Choroid plexus epithelial cell (primary cell): ENCODE measurements around the gene SRGAP1.

Source experiments
- DNase-seq: peaks from one replicate; pipeline ENCODE4 v3.0.0-alpha.2; 2010; ENCODE audit warnings: low read depth
- H3K4me3 ChIP-seq: 2 replicates; pipeline ENCODE4 v1.5.1; 2011; ENCODE audit warnings: low read depth, mild to moderate bottlenecking, control low read depth, low read length, moderate library complexity
- TF ChIP-seq, protein P1 (sequence below): conservative IDR thresholded peaks from 2 replicates; pipeline ENCODE4 v1.5.1; 2011; ENCODE audit warnings: low read depth, mild to moderate bottlenecking, control low read depth, inconsistent platforms, low read length, moderate library complexity

SRGAP1 gene

DNA sequence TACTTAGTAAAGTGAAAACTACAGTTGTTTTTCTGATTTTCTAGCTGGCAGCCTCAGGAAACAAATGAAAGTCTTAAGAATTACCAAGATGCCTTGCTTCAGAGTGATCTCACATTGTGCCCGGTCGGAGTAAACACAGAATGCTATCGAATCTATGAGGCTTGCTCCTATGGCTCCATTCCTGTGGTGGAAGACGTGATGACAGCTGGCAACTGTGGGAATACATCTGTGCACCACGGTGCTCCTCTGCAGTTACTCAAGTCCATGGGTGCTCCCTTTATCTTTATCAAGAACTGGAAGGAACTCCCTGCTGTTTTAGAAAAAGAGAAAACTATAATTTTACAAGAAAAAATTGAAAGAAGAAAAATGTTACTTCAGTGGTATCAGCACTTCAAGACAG, 35.9 kb upstream of the SRGAP1 start:
- TF ChIP-seq, protein P1, sequence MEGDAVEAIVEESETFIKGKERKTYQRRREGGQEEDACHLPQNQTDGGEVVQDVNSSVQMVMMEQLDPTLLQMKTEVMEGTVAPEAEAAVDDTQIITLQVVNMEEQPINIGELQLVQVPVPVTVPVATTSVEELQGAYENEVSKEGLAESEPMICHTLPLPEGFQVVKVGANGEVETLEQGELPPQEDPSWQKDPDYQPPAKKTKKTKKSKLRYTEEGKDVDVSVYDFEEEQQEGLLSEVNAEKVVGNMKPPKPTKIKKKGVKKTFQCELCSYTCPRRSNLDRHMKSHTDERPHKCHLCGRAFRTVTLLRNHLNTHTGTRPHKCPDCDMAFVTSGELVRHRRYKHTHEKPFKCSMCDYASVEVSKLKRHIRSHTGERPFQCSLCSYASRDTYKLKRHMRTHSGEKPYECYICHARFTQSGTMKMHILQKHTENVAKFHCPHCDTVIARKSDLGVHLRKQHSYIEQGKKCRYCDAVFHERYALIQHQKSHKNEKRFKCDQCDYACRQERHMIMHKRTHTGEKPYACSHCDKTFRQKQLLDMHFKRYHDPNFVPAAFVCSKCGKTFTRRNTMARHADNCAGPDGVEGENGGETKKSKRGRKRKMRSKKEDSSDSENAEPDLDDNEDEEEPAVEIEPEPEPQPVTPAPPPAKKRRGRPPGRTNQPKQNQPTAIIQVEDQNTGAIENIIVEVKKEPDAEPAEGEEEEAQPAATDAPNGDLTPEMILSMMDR, result no peak
- DNase-seq, result peak; percentile 99
- H3K4me3 ChIP-seq, result no peak overlapping the region

DNA sequence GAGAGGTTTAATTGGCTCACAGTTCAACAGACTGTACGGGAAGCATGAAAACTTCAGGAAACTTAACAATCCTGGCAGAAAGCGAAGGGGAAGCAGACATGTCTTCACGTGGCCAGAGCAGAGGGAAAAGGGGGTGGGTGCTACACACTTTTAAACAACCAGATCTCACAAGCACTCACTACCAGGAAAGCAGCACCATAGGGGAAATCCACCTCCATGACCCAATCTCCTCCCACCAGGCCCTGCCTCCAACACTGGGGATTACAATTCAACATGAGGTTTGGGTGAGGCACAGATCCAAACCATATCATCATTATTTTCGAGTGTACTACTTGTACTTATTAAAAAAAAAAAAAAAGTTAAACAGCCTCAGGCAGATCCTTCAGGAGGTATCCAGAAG, 34.9 kb upstream of the SRGAP1 start:
- peak; percentile 59 for DNase-seq
- H3K4me3 ChIP-seq, result no peak overlapping the region
- TF ChIP-seq, protein P1, result no peak

DNA sequence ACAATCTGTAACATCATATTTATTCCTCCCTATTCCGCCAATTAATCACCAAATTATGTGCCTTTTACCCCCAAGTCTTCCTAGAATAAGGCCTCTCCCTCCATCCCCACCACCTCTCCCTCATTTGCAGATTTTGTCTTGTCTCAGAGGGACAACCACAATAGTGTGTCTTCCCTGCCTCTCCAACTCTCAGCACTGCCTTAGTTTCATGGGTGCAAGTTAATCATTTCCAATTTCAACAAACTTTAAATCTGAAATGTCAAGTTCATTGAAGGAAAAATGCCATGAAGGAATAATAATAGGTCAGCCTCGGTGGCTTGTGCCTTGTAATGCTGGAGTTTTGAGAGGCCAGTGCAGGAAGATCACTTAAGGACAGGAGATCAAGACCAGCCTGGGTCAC, 33.2 kb upstream of the SRGAP1 start:
- TF ChIP-seq, protein P1, result no peak
- H3K4me3 ChIP-seq, result no peak overlapping the region
- DNase-seq, result no peak

DNA sequence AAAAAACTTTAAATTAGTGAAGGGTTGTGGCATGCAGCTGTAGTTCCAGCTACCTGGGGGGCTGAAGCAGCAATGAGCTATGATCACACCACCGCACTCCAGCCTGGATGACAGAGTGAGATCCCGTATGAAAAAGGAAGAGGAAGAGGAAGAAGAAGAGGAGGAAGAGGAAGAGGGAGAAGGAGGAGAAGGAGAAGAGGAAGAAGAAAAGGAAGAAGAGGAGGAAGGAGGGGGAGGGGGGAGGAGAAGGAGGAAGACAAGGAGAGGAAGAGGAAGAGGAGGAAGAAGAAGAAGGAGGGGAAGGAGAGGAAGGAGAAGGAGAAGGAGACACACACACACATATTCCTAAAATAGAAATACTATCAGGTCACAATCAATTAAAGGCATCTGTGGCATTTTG, 32.7 kb upstream of the SRGAP1 start:
- H3K4me3 ChIP-seq, result no peak overlapping the region
- no peak for DNase-seq
- TF ChIP-seq, protein P1, result no peak

DNA sequence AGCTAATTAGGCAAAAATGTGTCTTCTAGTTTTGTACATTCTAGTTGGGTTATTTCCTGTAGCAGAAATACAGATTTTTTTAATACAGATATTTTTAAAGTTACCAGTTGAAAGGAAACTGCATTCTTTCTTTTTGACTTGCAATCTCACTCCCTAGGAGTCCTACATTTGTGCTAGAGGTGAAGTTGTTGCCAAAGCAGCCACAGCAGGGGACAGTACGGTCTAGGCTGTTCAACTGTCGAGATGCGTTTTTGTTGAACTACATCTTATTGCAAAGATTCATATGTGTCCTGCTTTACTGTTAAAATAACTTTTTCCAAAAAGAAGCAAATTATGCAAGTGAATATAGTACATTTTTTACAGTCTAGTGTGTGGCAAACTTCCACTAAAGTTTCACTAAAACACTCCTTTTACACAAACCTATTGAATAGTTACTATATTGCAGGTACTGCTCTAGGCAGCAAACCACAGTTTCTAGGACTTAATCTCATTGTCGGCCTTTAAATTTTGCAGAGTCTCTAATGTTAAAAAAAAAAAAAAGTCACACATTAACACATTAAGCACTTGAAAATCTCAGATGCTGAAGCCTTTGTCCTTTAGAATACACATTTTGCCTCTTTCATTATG, 30.2 kb upstream of the SRGAP1 start:
- H3K4me3 ChIP-seq, result no peak overlapping the region
- peak; percentile 92 for DNase-seq
- TF ChIP-seq, protein P1, result no peak

DNA sequence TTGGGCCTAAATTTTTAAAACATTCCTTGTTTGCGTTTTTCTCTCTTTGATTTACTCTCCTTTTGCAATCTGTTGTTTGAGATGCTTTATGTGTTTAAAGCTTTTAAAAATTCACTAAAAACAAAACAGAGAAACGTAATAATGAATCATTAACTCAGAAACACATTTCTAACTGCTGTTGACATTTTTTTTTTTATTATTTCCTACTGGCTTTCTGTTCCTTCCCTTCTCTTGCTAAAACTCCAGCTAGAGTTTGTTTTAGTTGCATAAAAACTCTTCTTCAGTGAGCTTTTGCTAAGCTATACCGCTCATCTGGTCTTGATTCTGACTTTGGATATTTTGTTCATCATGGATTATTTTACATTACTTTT, 29.0 kb upstream of the SRGAP1 start:
- TF ChIP-seq, protein P1, result no peak
- DNase-seq, result no peak
- no peak overlapping the region for H3K4me3 ChIP-seq

DNA sequence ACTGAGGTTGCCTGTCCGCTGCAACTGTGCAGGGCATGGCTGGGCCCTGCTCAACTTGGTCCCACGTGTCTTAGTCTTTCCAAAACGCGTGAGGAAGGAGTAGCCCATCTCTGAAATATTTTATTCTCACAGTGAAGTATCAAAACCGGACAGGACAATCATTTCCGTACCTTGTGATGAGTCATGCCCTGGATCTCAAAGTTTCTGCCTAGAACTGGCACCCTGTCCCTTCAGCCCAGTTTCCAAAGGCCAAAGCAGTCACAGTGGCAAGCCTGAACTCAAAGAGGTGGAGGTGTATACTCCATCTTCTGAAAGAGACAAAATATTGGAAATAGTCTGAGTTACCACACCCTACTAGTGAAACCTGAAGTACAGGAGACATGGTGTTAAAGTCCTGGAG, 28.5 kb upstream of the SRGAP1 start:
- no peak overlapping the region for H3K4me3 ChIP-seq
- TF ChIP-seq, protein P1, result no peak
- no peak for DNase-seq
